ENCODE measurements around the gene MTO1. TPM values are rescaled to one million over a fixed set of nuclear protein-coding genes. Genes with fewer than 3 reads are reported as not detected.
"Not testable (repeated sequence)": the region's sequence is repeated elsewhere in the genome, so short reads cannot be mapped to it uniquely, and the experiment has no call there.

The MTO1 gene
- total RNA-seq, 2 donors from 2014 or later, result 13.7 to 17.8 TPM

DNA sequence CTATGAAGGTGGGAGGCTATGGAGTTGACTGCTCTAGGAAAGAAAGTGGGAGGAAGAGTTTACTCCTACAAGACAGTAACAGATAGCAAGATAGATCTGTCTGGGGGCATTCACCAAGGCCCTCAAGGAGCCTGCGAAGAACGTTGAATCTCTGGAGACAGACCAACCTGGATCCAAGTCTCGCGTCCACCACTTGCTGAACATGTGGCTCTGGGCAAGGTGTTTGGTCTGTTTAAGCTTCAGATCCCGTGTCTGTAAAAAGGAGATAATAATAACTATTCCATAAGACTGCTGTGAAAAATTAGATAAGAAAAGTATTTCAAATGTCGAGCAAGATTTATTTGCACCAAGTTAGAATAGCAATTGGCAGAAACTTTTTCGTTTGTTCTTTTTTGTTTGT lies 67.4 kb downstream of the MTO1 start:
- 40 to 43% methylated on average over 7 of the region's 7 CpGs for WGBS, 2 donors
- Histone ChIP-seq H3K27me3 (no peaks in the 10 kb centered on the region), H3K27ac (no peak overlapping the region), H3K4me1 (peaks cover 6% of the 10 kb centered on the region), H3K9me3 (no peaks in the 10 kb centered on the region), H3K4me3 (no peak overlapping the region), H3K36me3 (replicated peaks in 1 of 2; ENCODE audit: insufficient read depth in 1 of 2, low read depth in 2 of 2) (no peaks in the 10 kb centered on the region)
- TF ChIP-seq POLR2A (IDR thresholded peaks at IDR 0.05), result no peak
- TF ChIP-seq, protein P1, sequence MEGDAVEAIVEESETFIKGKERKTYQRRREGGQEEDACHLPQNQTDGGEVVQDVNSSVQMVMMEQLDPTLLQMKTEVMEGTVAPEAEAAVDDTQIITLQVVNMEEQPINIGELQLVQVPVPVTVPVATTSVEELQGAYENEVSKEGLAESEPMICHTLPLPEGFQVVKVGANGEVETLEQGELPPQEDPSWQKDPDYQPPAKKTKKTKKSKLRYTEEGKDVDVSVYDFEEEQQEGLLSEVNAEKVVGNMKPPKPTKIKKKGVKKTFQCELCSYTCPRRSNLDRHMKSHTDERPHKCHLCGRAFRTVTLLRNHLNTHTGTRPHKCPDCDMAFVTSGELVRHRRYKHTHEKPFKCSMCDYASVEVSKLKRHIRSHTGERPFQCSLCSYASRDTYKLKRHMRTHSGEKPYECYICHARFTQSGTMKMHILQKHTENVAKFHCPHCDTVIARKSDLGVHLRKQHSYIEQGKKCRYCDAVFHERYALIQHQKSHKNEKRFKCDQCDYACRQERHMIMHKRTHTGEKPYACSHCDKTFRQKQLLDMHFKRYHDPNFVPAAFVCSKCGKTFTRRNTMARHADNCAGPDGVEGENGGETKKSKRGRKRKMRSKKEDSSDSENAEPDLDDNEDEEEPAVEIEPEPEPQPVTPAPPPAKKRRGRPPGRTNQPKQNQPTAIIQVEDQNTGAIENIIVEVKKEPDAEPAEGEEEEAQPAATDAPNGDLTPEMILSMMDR (IDR thresholded peaks at IDR 0.05), result no peak
- ATAC-seq, result no peak
- intact Hi-C loops (cut with DNase I), result no loop called here
- DNase-seq, result no peak

DNA sequence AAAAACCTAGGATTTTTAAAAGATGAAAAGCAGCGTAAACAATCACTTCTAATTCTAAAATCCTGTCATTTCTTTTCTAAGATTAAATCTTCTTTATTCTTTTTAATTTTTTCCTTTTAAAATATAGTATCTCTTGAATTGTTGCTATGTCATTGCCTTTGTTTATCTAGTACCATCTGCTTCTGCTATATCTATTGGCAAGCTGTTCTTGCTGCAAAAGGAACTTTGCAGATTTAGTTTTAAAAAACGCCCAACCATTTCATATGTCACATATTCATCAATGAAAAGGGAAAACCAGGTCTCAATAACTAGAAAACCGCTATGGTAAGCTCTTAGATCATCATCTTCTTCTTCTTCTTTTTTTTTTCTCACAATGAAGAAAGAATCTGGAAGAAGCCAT lies 70.8 kb downstream of the MTO1 start:
- WGBS, 2 donors, result 84 to 89% methylated on average over 3 of the region's 3 CpGs
- intact Hi-C loops (cut with DNase I), result no loop called here
- H3K27ac ChIP-seq, result no peak overlapping the region
- no peaks in the 10 kb centered on the region for H3K9me3 ChIP-seq
- H3K4me1 ChIP-seq, result no peaks in the 10 kb centered on the region
- no peak for ATAC-seq
- TF ChIP-seq, protein P1 (IDR thresholded peaks at IDR 0.05), result no peak
- TF ChIP-seq POLR2A (IDR thresholded peaks at IDR 0.05), result no peak
- H3K4me3 ChIP-seq, result no peak overlapping the region
- no peak for DNase-seq
- no peaks in the 10 kb centered on the region for H3K27me3 ChIP-seq
- no peaks in the 10 kb centered on the region for H3K36me3 ChIP-seq (replicated peaks in 1 of 2; ENCODE audit: insufficient read depth in 1 of 2, low read depth in 2 of 2)

DNA sequence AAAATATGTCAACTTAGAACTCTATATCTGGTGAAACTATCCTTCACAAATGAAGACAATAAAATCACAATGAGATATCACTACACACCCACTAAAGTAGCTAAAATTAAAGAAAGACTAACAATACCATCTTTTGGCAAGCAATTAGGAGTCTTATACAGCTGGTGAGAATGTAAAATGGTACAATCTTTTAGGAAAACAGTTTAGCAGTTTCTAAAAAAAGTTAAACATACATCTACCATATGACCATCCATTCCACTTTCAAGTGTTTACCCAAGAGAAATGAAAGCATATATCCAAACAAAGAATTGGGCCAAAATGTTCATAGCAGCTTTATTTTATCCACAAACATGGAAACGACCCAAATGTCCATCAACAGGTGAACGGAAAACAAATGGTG lies 73.1 kb downstream of the MTO1 start:
- ATAC-seq, result no peak
- Histone ChIP-seq H3K27ac (no peak overlapping the region), H3K27me3 (no peaks in the 10 kb centered on the region), H3K36me3 (replicated peaks in 1 of 2; ENCODE audit: insufficient read depth in 1 of 2, low read depth in 2 of 2) (no peaks in the 10 kb centered on the region), H3K9me3 (no peaks in the 10 kb centered on the region), H3K4me1 (no peaks in the 10 kb centered on the region), H3K4me3 (no peak overlapping the region)
- DNase-seq, result no peak
- intact Hi-C loops (cut with DNase I), result no loop called here
- WGBS, 2 donors, result 61 to 72% methylated on average over 2 of the region's 2 CpGs
- TF ChIP-seq, protein P1 (IDR thresholded peaks at IDR 0.05), result no peak
- no peak for TF ChIP-seq POLR2A (IDR thresholded peaks at IDR 0.05)

DNA sequence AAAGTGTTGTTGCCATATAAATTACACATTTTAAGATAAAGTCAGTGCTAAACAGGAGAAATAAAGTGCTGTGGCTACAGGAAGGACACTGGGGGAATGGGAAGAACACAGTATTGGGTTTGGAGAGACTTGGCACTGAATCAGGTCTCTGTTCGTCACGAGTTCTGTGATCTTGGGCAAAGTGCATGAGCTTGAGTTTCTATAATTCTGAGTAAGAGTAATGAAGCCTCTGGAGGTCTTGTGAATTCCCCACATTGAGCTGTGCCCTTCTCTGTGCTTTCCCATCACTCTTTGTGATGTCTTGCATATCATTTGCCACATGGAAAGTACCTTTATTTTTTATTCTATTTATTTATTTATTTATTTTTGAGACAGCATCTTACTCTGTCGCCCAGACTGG lies 76.1 kb downstream of the MTO1 start:
- Histone ChIP-seq H3K36me3 (replicated peaks in 1 of 2; ENCODE audit: insufficient read depth in 1 of 2, low read depth in 2 of 2) (no peaks in the 10 kb centered on the region), H3K27me3 (no peaks in the 10 kb centered on the region), H3K27ac (no peak overlapping the region), H3K4me3 (no peak overlapping the region), H3K4me1 (no peaks in the 10 kb centered on the region), H3K9me3 (no peaks in the 10 kb centered on the region)
- ATAC-seq, result no peak
- TF ChIP-seq, protein P1 (IDR thresholded peaks at IDR 0.05), result no peak
- TF ChIP-seq POLR2A (IDR thresholded peaks at IDR 0.05), result no peak
- WGBS, 2 donors, result 69 to 75% methylated on average over 3 of the region's 3 CpGs
- intact Hi-C loops (cut with DNase I), result no loop called here
- no peak for DNase-seq

DNA sequence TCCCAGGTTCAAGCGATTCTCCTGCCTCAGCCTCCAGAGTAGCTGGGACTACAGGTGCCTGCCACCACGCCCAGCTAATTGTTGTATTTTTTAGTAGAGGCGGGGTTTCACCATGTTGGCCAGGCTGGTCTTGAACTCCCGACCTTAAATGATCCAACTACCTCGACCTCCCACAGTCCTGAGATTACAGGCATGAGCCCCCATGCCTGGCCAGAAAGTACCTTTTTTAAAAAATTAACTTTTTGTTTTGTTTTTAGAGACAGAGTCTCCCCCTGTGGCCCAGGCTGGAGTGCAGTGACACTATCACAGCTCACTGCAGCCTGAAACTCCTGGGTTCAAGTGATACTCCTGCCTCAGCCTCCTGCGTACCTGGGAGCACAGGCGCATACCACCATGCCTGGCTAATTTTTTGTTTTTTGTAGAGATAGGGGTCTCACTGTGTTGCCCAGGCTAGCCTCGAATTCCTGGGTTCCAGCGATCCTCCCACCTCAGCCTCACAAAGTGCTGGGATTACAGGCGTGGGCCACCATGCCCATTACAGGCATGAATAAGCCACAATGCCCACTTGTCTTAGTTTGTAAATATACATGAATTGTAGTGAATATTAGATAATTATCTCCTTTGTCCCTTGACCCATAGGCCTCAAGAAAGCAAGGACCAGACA lies 76.7 kb downstream of the MTO1 start:
- 85 to 90% methylated on average over 10 of the region's 10 CpGs for WGBS, 2 donors
- Histone ChIP-seq H3K36me3 (replicated peaks in 1 of 2; ENCODE audit: insufficient read depth in 1 of 2, low read depth in 2 of 2) (no peaks in the 10 kb centered on the region), H3K9me3 (no peaks in the 10 kb centered on the region), H3K4me3 (no peak overlapping the region), H3K27ac (no peak overlapping the region), H3K27me3 (no peaks in the 10 kb centered on the region), H3K4me1 (no peaks in the 10 kb centered on the region)
- TF ChIP-seq, protein P1 (IDR thresholded peaks at IDR 0.05), result no peak
- no peak for TF ChIP-seq POLR2A (IDR thresholded peaks at IDR 0.05)
- intact Hi-C loops (cut with DNase I), result no loop called here
- ATAC-seq (no peak), DNase-seq (no peak)

DNA sequence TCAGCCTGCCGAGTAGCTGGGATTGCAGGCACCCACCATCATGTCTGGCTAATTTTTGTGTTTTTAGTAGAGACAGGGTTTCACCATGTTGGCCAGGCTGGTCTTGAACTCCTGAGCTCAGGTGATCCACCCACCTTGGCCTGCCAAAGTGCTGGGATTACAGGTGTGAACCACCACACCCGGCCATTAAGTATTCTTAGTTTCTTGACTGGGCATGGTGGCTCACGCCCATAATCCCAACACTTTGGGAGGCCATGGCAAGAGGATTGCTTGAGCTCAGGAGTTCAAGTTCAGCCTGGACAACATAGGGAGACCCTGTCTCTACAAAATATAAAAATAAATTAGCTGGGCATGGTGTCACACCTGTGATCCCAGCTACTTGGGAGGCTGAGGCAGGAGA lies 80.9 kb downstream of the MTO1 start:
- intact Hi-C loops (cut with DNase I); H3K27me3 ChIP-seq; H3K27ac ChIP-seq; H3K4me1 ChIP-seq; H3K9me3 ChIP-seq; H3K4me3 ChIP-seq; DNase-seq; ATAC-seq; H3K36me3 ChIP-seq (replicated peaks in 1 of 2; ENCODE audit: insufficient read depth in 1 of 2, low read depth in 2 of 2): not testable (repeated sequence)
- WGBS, 2 donors, result 79 to 94% methylated on average over 3 of the region's 3 CpGs

Data from body of pancreas (tissue), 4 donors.